ENCODE data around the gene SYNJ2BP.
"Not testable (repeated sequence)": the region's sequence is repeated elsewhere in the genome, so short reads cannot be mapped to it uniquely, and the experiment has no call there.

SYNJ2BP gene

GRCh38 chr14:70416725-70417349 lies at the start of gene SYNJ2BP:
Gene SYNJ2BP, minus strand, starts transcription at chr14:70417090. Its CDS starts 127 bp downstream, at chr14:70416963.
- DNase-seq (ENCODE audit: low spot score) = peak; percentile 63
- TF ChIP-seq CTCF (IDR thresholded peaks at IDR 0.05; ENCODE audit: extremely low read depth, missing control alignments) = no peak

- DNase-seq (ENCODE audit: low spot score) = no peak
- no peak for TF ChIP-seq CTCF (IDR thresholded peaks at IDR 0.05; ENCODE audit: extremely low read depth, missing control alignments)
Measured at GRCh38 chr14:70454731-70455130, 37.8 kb upstream of the SYNJ2BP start.

- DNase-seq (ENCODE audit: low spot score) = no peak
- no peak for TF ChIP-seq CTCF (IDR thresholded peaks at IDR 0.05; ENCODE audit: extremely low read depth, missing control alignments)
Measured at GRCh38 chr14:70451874-70452273, 35.0 kb upstream of the SYNJ2BP start, which contains the start of gene ADAM21. Gene ADAM21, plus strand, starts transcription at chr14:70452174. Its CDS starts 5,326 bp downstream, at chr14:70457500.

GRCh38 chr14:70448633-70449340 lies 31.9 kb upstream of the SYNJ2BP start:
- TF ChIP-seq CTCF (IDR thresholded peaks at IDR 0.05; ENCODE audit: extremely low read depth, missing control alignments) = no peak
- no peak for DNase-seq (ENCODE audit: low spot score)

- DNase-seq (ENCODE audit: low spot score) = no peak
- TF ChIP-seq CTCF (IDR thresholded peaks at IDR 0.05; ENCODE audit: extremely low read depth, missing control alignments) = no peak
Measured at GRCh38 chr14:70442750-70443149, 25.9 kb upstream of the SYNJ2BP start.

- no peak for TF ChIP-seq CTCF (IDR thresholded peaks at IDR 0.05; ENCODE audit: extremely low read depth, missing control alignments)
Measured at GRCh38 chr14:70441641-70442040, 24.8 kb upstream of the SYNJ2BP start.

GRCh38 chr14:70436867-70437266 lies 20.0 kb upstream of the SYNJ2BP start:
- no peak for TF ChIP-seq CTCF (IDR thresholded peaks at IDR 0.05; ENCODE audit: extremely low read depth, missing control alignments)

More at GRCh38 chr14:70441641-70442040, 24.8 kb upstream of the SYNJ2BP start:
- no peak for DNase-seq (ENCODE audit: low spot score)

GRCh38 chr14:70426555-70426954 lies 9.7 kb upstream of the SYNJ2BP start:
- not testable (repeated sequence) for DNase-seq (ENCODE audit: low spot score)

More at GRCh38 chr14:70436867-70437266, 20.0 kb upstream of the SYNJ2BP start:
- no peak for DNase-seq (ENCODE audit: low spot score)

Measured in GM20000 (cell line).